Colonic mucosa (tissue), 4 donors: ENCODE data around the gene P2RY6. TPM values are rescaled to one million over a fixed set of nuclear protein-coding genes. Genes with fewer than 3 reads are reported as not detected.
A peak's percentile ranks its signal among the peaks of the same experiment; 100 is the strongest.

Experiments used
- DNase-seq: peaks from one replicate; pipeline ENCODE4 v3.0.0-alpha.2; 2020
- H3K27ac ChIP-seq: fragments of 200-600 bp; one replicate; pipeline ENCODE4 v1.8.0; 2021
- H3K27me3 ChIP-seq: fragments of 200-600 bp; one replicate; pipeline ENCODE4 v1.8.0; 2021
- H3K36me3 ChIP-seq: fragments of 200-600 bp; one replicate; pipeline ENCODE4 v1.8.0; 2021
- H3K4me1 ChIP-seq: fragments of 200-600 bp; one replicate; pipeline ENCODE4 v1.8.0; 2021; ENCODE audit warnings: mild to moderate bottlenecking
- H3K4me3 ChIP-seq: fragments of 200-600 bp; one replicate; pipeline ENCODE4 v1.8.0; 2021
- H3K9ac ChIP-seq, 2 donors: one replicate each; pipeline ENCODE4 v1.7.0; 2013; ENCODE audit warnings: control low read depth in 2 of 2, low read depth in 2 of 2, low read length in 2 of 2
- H3K9me3 ChIP-seq: fragments of 200-600 bp; one replicate; pipeline ENCODE4 v1.8.0; 2021
- intact Hi-C: fragments of 100-400 bp; cut with DNase I; formaldehyde crosslinking; loops from one replicate; pipeline ENCODE4 v1.14.1; 2022
- total RNA-seq, 2 donors: library from RNA; stranded (reverse); fragmentation: NEBNext Ultra II Directional in 1 of 2; extraction: Animal tissue kit (Norgen Biotek cat#: 25700) in 1 of 2; gene quantifications; one replicate each; pipeline ENCODE4 v1.2.1, GENCODE V29; 2021
- TF ChIP-seq, protein P1 (sequence below): fragments of 200-600 bp; IDR thresholded peaks from one replicate; pipeline ENCODE4 v1.8.0; 2022; ENCODE audit warnings: antibody characterized with exemption, mild to moderate bottlenecking
- donor health status: healthy.
- donor health status: DM: no; HTN: no; CAD: no.
- donor health status: DM: no; HTN: no; CAD: no.

Gene P2RY6
- total RNA-seq, 2 donors from 2014 or later: 0.91 to 1.4 TPM

DNA sequence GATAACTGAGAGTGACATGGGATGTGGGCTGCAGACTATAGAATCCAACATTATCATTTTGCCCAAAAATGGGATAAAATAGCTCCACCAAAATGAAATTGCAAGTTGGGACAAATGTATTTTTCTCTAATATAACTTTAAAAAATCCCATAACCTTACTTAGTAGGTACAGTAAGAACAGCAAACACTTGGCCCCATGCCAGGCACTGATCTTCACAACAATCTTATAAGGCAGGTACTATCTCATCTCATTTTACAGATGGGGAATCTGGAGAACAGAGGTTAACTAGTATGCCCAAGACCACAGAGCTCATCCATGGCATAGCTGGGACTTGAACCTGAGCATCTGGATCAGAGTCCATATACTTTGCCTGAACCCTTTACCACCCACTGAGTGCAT lies 22.5 kb downstream of the P2RY6 start:
- no peaks in the 10 kb centered on the region for H3K36me3 ChIP-seq
- no peaks in the 10 kb centered on the region for H3K9me3 ChIP-seq
- H3K4me1 ChIP-seq: no peaks in the 10 kb centered on the region
- DNase-seq: no peak
- no peaks in the 10 kb centered on the region for H3K27me3 ChIP-seq
- no peak overlapping the region for H3K27ac ChIP-seq
- H3K9ac ChIP-seq: no peak overlapping the region
- TF ChIP-seq, protein P1, sequence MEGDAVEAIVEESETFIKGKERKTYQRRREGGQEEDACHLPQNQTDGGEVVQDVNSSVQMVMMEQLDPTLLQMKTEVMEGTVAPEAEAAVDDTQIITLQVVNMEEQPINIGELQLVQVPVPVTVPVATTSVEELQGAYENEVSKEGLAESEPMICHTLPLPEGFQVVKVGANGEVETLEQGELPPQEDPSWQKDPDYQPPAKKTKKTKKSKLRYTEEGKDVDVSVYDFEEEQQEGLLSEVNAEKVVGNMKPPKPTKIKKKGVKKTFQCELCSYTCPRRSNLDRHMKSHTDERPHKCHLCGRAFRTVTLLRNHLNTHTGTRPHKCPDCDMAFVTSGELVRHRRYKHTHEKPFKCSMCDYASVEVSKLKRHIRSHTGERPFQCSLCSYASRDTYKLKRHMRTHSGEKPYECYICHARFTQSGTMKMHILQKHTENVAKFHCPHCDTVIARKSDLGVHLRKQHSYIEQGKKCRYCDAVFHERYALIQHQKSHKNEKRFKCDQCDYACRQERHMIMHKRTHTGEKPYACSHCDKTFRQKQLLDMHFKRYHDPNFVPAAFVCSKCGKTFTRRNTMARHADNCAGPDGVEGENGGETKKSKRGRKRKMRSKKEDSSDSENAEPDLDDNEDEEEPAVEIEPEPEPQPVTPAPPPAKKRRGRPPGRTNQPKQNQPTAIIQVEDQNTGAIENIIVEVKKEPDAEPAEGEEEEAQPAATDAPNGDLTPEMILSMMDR: no peak
- H3K4me3 ChIP-seq: no peak overlapping the region
- intact Hi-C loops: loop anchor here (5.0 to 10.0 kb wide), 2 partner anchors 43 to 100 kb away; no protein-coding TSS in a partner anchor

DNA sequence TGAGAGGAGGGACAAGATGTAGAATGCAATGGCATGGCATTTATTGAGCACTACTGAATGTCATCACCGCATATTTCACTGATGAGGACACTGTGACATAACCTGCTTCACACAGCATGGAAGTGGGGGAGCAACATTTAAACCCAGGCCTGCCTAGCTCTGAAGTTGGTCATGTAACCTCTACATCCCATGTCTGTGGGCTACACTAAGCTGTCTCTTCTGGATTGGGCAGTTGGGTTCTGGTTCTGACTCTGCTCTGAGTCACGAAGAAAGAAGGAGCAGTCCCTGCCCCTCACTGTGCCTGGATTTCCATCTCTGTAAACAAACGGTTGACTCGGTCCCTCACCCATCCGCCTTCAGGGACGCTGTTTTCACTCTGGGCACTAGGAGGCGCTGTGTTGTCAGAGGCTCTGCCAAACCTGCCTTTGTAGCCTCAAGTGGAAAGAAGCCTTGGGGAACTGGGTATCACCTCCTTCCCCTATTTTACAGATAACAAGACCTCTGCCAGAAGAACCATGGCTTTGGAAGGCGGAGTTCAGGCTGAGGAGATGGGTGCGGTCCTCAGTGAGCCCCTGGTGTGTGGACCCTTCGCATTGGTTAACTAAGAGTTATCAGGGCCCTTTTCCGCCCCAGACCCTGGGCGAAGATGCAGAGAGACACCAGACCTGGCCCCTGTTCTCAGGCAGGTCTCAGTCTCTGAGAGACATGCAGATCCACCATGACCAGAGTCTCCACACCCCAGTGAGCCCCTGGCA lies 23.3 kb downstream of the P2RY6 start:
- intact Hi-C loops: loop anchor here (5.0 to 10.0 kb wide), 2 partner anchors 42 to 99 kb away; no protein-coding TSS in a partner anchor

DNA sequence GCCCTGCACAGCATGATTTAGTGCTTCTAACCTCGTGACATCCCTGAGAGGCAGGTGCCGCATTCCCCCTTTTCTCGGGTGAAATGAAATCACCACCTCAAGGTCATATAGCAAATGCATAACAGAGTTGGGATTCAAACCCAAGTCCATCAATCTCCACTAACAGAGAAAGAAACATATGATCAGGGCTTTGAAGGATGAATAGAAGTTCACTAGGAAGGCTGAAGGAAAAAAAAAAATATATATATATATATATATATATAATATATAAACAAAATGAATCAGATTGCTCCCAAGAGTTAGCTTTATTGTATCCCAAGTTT lies 23.8 kb downstream of the P2RY6 start:
- intact Hi-C loops: loop anchor here (5.0 to 10.0 kb wide), 2 partner anchors 41 to 99 kb away; no protein-coding TSS in a partner anchor
- Histone ChIP-seq H3K9ac (no peak overlapping the region), H3K4me1 (no peaks in the 10 kb centered on the region), H3K9me3 (no peaks in the 10 kb centered on the region), H3K36me3 (no peaks in the 10 kb centered on the region), H3K27me3 (no peaks in the 10 kb centered on the region), H3K27ac (no peak overlapping the region), H3K4me3 (no peak overlapping the region)
- TF ChIP-seq, protein P1: no peak
- DNase-seq: no peak

More for the DNA sequence above, 23.3 kb downstream of the P2RY6 start:
- Histone ChIP-seq H3K27me3 (no peaks in the 10 kb centered on the region), H3K27ac (no peak overlapping the region), H3K9me3 (no peaks in the 10 kb centered on the region), H3K9ac (no peak overlapping the region), H3K36me3 (no peaks in the 10 kb centered on the region), H3K4me1 (no peaks in the 10 kb centered on the region), H3K4me3 (no peak overlapping the region)
- DNase-seq: peak; percentile 78
- TF ChIP-seq, protein P1: peak; percentile 85

DNA sequence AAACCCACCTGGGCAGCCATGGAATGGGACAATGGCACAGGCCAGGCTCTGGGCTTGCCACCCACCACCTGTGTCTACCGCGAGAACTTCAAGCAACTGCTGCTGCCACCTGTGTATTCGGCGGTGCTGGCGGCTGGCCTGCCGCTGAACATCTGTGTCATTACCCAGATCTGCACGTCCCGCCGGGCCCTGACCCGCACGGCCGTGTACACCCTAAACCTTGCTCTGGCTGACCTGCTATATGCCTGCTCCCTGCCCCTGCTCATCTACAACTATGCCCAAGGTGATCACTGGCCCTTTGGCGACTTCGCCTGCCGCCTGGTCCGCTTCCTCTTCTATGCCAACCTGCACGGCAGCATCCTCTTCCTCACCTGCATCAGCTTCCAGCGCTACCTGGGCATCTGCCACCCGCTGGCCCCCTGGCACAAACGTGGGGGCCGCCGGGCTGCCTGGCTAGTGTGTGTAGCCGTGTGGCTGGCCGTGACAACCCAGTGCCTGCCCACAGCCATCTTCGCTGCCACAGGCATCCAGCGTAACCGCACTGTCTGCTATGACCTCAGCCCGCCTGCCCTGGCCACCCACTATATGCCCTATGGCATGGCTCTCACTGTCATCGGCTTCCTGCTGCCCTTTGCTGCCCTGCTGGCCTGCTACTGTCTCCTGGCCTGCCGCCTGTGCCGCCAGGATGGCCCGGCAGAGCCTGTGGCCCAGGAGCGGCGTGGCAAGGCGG lies 24.5 kb downstream of the P2RY6 start:
- Histone ChIP-seq H3K36me3 (no peaks in the 10 kb centered on the region), H3K4me1 (no peaks in the 10 kb centered on the region), H3K9me3 (no peaks in the 10 kb centered on the region), H3K9ac (no peak overlapping the region), H3K27me3 (no peaks in the 10 kb centered on the region), H3K27ac (no peak overlapping the region), H3K4me3 (no peak overlapping the region)
- intact Hi-C loops: loop anchor here (5.0 to 10.0 kb wide), 2 partner anchors 41 to 98 kb away; no protein-coding TSS in a partner anchor
- TF ChIP-seq, protein P1: no peak
- DNase-seq: no peak

DNA sequence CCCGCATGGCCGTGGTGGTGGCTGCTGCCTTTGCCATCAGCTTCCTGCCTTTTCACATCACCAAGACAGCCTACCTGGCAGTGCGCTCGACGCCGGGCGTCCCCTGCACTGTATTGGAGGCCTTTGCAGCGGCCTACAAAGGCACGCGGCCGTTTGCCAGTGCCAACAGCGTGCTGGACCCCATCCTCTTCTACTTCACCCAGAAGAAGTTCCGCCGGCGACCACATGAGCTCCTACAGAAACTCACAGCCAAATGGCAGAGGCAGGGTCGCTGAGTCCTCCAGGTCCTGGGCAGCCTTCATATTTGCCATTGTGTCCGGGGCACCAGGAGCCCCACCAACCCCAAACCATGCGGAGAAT lies 25.1 kb downstream of the P2RY6 start:
- H3K4me1 ChIP-seq: no peaks in the 10 kb centered on the region
- no peak for DNase-seq
- intact Hi-C loops: loop anchor here (5.0 to 10.0 kb wide), 2 partner anchors 40 to 98 kb away; no protein-coding TSS in a partner anchor
- TF ChIP-seq, protein P1: no peak
- H3K9ac ChIP-seq: no peak overlapping the region
- H3K36me3 ChIP-seq: no peaks in the 10 kb centered on the region
- no peaks in the 10 kb centered on the region for H3K27me3 ChIP-seq
- H3K9me3 ChIP-seq: no peaks in the 10 kb centered on the region
- no peak overlapping the region for H3K27ac ChIP-seq
- no peak overlapping the region for H3K4me3 ChIP-seq
